Measurements from ENCODE around the gene EHD2.

GRCh38 chr19:47720669-47721422, 7.6 kb downstream of the EHD2 start:
- TF ChIP-seq, protein P1, sequence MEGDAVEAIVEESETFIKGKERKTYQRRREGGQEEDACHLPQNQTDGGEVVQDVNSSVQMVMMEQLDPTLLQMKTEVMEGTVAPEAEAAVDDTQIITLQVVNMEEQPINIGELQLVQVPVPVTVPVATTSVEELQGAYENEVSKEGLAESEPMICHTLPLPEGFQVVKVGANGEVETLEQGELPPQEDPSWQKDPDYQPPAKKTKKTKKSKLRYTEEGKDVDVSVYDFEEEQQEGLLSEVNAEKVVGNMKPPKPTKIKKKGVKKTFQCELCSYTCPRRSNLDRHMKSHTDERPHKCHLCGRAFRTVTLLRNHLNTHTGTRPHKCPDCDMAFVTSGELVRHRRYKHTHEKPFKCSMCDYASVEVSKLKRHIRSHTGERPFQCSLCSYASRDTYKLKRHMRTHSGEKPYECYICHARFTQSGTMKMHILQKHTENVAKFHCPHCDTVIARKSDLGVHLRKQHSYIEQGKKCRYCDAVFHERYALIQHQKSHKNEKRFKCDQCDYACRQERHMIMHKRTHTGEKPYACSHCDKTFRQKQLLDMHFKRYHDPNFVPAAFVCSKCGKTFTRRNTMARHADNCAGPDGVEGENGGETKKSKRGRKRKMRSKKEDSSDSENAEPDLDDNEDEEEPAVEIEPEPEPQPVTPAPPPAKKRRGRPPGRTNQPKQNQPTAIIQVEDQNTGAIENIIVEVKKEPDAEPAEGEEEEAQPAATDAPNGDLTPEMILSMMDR (IDR thresholded peaks at IDR 0.05): no peak
- TF ChIP-seq POLR2A (IDR thresholded peaks at IDR 0.05): no peak
